Cardiac muscle cell (in vitro differentiated cells and primary cell): Measurements from ENCODE around the gene ZNF598. TPM values are rescaled to one million over a fixed set of nuclear protein-coding genes. Genes with fewer than 3 reads are reported as not detected.
A peak's percentile ranks its signal among the peaks of the same experiment; 100 is the strongest.
"Not testable (repeated sequence)": the region's sequence is repeated elsewhere in the genome, so short reads cannot be mapped to it uniquely, and the experiment has no call there.

Experiments used
- DNase-seq, 2 donors: peaks; one replicate each; pipeline versions ENCODE4 v3.0.0 to v3.0.0-alpha.2; 2010 to 2017; ENCODE audit warnings: low read depth in 1 of 2, low spot score in 1 of 2
- H3K27ac ChIP-seq: fragments of 200-600 bp; sonication (generic); 2 replicates; pipeline ENCODE4 v1.5.1; 2016
- H3K27me3 ChIP-seq: fragments of 200-600 bp; sonication (generic); 2 replicates; pipeline ENCODE4 v1.6.0; 2016; ENCODE audit warnings: control low read depth
- H3K36me3 ChIP-seq: fragments of 200-600 bp; sonication (generic); 2 replicates; pipeline ENCODE4 v1.5.1; 2016; ENCODE audit warnings: control low read depth
- H3K4me1 ChIP-seq: fragments of 200-600 bp; sonication (generic); 2 replicates; pipeline ENCODE4 v1.8.1; 2017; ENCODE audit warnings: low read depth, mild to moderate bottlenecking, mixed run types
- H3K4me3 ChIP-seq: fragments of 200-600 bp; sonication (generic); 2 replicates; pipeline ENCODE4 v1.5.1; 2016; ENCODE audit warnings: mild to moderate bottlenecking
- H3K9me3 ChIP-seq: fragments of 200-600 bp; sonication (generic); 2 replicates; pipeline ENCODE4 v1.5.1; 2017; ENCODE audit warnings: low read depth, mild to moderate bottlenecking, control low read depth
- polyA plus RNA-seq: library from polyadenylated mRNA; unstranded; fragments of >200 nt; fragmentation: Nextera tagmentation; extraction: Ambion mirVana; gene quantifications from 2 replicates; pipeline ENCODE4 v1.2.1, GENCODE V29; 2016
- total RNA-seq: library from RNA; depleted of rRNA; stranded (reverse); fragments of >200 nt; gene quantifications from 2 replicates; pipeline ENCODE4 v1.2.3, GENCODE V29; 2016
- TF ChIP-seq, protein P1 (sequence below): IDR thresholded peaks from 2 replicates; pipeline ENCODE4 v1.5.1; 2012; ENCODE audit warnings: low read depth, mild to moderate bottlenecking, low read length

The ZNF598 gene
- total and polyA plus RNA-seq, 2 experiments from 2014 or later = 28.8 to 50.4 TPM

DNA sequence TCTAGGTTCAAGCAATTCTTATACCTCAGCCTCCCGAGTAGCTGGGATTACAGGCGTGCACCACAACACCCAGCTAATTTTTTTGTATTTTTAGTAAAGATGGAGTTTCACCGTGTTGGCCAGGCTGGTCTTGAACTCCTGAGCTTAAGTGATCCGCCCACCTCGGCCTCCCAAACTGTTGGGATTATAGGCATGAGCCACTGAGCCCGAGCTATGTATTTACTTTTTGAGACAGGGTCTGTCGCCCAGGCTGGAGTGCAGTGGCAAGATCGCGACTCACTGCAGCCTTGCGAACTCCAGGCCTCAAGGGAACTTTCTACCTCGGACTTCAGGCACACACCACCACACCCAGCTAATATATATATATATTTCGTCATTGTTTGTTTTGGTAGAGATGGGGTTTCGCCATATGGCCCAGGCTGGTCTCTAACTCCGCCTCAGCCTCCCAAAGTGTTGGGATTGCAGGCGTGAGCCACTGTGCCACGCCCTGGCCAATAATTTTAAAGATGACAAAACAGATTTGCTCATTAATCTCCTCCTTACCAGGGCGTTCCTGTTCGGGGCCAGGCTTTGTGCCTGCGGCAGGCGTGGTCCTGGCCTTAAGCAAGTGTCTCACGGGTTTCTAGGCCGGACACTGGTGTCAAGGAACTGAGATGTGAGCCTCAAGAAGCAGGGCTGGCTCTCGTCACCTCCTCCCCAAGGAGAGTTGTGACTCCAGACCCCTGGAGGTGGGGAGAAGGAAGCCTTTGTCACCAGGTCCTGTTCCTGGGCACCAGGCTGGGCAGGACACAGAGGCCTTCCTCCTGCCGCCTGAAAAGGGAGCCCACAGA lies 5.7 kb upstream of the ZNF598 start:
- peaks cover 30% of the 10 kb centered on the region for H3K27me3 ChIP-seq
- H3K9me3 ChIP-seq = no peaks in the 10 kb centered on the region
- no peak overlapping the region for H3K4me3 ChIP-seq
- DNase-seq = peak in 1 of 2 donors; percentile 11
- H3K36me3 ChIP-seq = no peaks in the 10 kb centered on the region
- H3K27ac ChIP-seq = no peak overlapping the region
- TF ChIP-seq, protein P1, sequence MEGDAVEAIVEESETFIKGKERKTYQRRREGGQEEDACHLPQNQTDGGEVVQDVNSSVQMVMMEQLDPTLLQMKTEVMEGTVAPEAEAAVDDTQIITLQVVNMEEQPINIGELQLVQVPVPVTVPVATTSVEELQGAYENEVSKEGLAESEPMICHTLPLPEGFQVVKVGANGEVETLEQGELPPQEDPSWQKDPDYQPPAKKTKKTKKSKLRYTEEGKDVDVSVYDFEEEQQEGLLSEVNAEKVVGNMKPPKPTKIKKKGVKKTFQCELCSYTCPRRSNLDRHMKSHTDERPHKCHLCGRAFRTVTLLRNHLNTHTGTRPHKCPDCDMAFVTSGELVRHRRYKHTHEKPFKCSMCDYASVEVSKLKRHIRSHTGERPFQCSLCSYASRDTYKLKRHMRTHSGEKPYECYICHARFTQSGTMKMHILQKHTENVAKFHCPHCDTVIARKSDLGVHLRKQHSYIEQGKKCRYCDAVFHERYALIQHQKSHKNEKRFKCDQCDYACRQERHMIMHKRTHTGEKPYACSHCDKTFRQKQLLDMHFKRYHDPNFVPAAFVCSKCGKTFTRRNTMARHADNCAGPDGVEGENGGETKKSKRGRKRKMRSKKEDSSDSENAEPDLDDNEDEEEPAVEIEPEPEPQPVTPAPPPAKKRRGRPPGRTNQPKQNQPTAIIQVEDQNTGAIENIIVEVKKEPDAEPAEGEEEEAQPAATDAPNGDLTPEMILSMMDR = no peak
- H3K4me1 ChIP-seq = peaks cover 11% of the 10 kb centered on the region

DNA sequence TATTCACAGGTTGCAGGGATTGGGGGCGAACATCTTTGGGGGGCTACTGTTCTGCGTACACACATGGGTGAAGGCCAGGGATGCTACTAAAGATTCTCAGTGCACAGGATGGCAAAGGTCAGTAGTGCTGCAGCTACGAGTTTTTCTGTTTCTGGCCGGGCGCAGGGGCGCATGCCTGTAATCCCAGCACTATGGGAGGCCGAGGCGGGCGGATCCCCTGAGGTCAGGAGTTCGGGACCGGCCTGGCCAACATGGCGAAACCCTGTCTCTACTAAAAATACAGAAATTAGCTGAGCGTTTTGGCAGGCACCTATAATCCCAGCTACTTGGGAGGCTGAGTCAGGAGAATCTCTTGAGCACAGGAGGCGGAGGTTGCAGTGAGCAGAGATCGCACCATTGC lies 3.9 kb upstream of the ZNF598 start:
- TF ChIP-seq, protein P1 = no peak
- H3K4me3 ChIP-seq = no peak overlapping the region
- H3K36me3 ChIP-seq = no peaks in the 10 kb centered on the region
- peaks cover 13% of the 10 kb centered on the region for H3K4me1 ChIP-seq
- H3K27ac ChIP-seq = no peak overlapping the region
- H3K9me3 ChIP-seq = no peaks in the 10 kb centered on the region
- DNase-seq = no peak
- peaks cover 12% of the 10 kb centered on the region for H3K27me3 ChIP-seq

DNA sequence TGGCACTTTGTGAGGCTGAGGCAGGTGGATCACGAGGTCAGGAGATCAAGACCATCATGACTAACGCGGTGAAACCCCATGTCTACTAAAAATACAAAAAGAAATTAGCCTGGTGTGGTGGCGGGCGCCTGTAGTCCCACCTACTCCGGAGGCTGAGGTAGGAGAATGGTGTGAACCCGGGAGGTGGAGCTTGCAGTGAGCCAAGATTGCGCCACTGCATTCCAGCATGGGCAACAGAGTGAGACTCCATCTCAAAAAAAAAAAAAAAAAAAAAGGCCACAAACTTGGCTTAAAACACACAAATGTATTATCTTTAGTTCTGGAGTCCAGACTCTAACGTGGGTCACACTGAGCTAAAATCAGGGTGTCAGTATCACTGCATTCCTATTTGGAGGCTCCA lies 2.1 kb upstream of the ZNF598 start:
- H3K27me3 ChIP-seq, H3K27ac ChIP-seq, DNase-seq, H3K4me3 ChIP-seq, H3K9me3 ChIP-seq, H3K36me3 ChIP-seq: not testable (repeated sequence)
- peaks cover 18% of the 10 kb centered on the region for H3K4me1 ChIP-seq

DNA sequence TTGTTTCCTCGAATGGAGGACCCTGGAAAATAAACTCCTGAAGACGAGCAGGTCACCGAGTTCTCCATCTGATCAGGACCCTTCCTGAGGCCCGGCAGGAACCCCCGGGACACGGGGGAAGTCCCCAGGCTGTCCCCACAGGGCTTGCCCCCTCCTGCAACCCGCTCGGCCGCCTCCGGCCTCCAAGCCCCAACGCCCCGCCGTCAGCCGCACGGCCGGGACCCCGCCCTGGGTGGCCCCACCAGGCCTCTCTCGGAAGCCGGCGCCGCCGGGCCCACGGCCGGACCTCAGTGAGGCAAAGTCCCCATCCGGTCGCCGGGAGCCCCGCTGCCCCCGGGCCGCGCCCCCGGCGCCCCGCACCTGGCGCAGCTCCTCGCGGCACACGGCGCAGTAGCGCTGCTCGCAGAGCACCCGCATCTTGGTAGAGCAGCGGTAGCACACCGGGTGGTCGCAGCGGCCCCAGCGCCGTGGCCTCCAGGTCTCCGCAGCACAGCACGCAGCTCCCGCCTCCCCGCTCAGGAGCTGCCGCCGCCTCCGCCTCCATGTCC lies 383 bp downstream of the ZNF598 start:
- no peaks in the 10 kb centered on the region for H3K9me3 ChIP-seq
- peaks cover 20% of the 10 kb centered on the region for H3K4me1 ChIP-seq
- DNase-seq = no peak
- no peaks in the 10 kb centered on the region for H3K36me3 ChIP-seq
- TF ChIP-seq, protein P1 = no peak
- peak overlapping the region; percentile 85 for H3K27ac ChIP-seq
- no peaks in the 10 kb centered on the region for H3K27me3 ChIP-seq
- peak overlapping the region; percentile 92 for H3K4me3 ChIP-seq

DNA sequence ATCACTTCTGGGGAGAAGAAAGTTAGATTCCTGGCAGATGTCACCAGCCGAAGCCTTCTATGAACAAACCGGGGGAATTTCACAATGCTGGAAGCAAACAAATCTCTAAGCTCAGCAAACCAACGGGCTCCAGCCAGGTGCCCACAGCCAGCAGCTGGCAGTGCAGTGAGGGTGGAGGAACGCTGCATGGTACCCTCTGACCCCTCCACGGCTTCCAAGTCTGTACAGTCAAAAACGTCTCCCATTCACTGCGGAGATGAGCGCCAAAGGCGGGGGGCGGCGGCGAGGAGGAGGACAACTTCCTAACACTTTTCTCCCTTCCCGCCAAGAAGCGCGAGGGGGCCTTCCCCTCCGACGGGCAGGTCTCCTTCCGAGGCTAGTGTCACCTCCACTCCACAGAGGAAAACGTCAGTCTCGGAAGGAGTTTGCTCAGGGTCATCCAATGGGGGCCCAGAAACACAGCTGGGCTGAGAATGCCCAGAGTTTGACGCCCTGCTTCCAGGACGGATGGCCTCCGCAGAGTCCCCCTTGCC lies 924 bp downstream of the ZNF598 start:
- TF ChIP-seq, protein P1 = no peak
- Histone ChIP-seq H3K27ac (peak overlapping the region; percentile 85), H3K4me3 (peak overlapping the region; percentile 92), H3K9me3 (no peaks in the 10 kb centered on the region), H3K36me3 (no peaks in the 10 kb centered on the region), H3K27me3 (no peaks in the 10 kb centered on the region), H3K4me1 (peaks cover 23% of the 10 kb centered on the region)
- DNase-seq = peak in 1 of 2 donors; percentile 58

DNA sequence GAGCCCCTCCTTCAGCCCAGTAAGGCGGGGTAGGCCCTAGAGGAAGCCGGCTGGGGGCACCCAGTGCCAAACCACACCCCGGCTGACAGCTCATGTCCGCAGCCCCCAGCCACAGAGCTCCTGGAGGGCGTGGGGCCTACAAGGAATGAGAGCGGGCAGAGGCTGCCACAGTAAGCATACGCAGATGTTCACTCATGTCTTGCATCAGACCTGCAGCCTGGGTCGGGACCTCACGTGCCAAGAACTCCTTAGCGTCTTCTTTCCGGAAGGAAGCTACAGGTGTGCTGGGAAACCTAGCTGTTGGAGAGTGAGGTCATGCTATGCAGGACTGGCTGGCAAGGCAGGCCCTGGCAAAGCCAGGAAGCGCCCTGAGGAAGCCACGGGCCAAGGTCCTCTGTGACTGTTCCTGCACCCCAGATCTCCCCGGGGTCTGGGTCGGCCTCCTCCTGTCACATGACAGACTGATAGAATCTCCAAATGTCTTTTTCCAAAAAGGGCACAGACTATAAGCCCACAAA lies 1.6 kb downstream of the ZNF598 start:
- no peaks in the 10 kb centered on the region for H3K9me3 ChIP-seq
- no peak overlapping the region for H3K27ac ChIP-seq
- H3K4me3 ChIP-seq = peak overlapping the region; percentile 92
- H3K27me3 ChIP-seq = no peaks in the 10 kb centered on the region
- DNase-seq = peak in 1 of 2 donors; percentile 72
- H3K4me1 ChIP-seq = peaks cover 23% of the 10 kb centered on the region
- peaks cover 3% of the 10 kb centered on the region for H3K36me3 ChIP-seq
- TF ChIP-seq, protein P1 = no peak
